MM.1S (cell line): Measurements from ENCODE around the gene ACOXL.

Experiments
- DNase-seq: peaks from one replicate; pipeline ENCODE4 v3.0.0-alpha.2; 2015
- H2AFZ ChIP-seq: fragments of 300-600 bp; sonication (generic); 2 replicates; pipeline ENCODE4 v1.6.0; 2016; ENCODE audit warnings: antibody characterized with exemption, low read length
- H3F3A ChIP-seq: fragments of 300-600 bp; sonication (generic); 2 replicates; pipeline ENCODE4 v1.6.1; 2016; ENCODE audit warnings: mild to moderate bottlenecking, antibody characterized with exemption, low read length, moderate library complexity, mixed read lengths; ENCODE audit not compliant: insufficient read depth
- H3K27ac ChIP-seq: fragments of 300-600 bp; sonication (generic); 2 replicates; pipeline ENCODE4 v1.5.1; 2016; ENCODE audit warnings: mild to moderate bottlenecking, low read length
- H3K27me3 ChIP-seq: fragments of 300-600 bp; sonication (generic); replicated peaks from 2 replicates; pipeline ENCODE4 v1.6.0; 2016; ENCODE audit warnings: low read length; ENCODE audit not compliant: insufficient read depth
- H3K36me3 ChIP-seq: fragments of 300-600 bp; sonication (generic); replicated peaks from 2 replicates; pipeline ENCODE4 v1.6.1; 2016; ENCODE audit warnings: mild to moderate bottlenecking, low read length, mixed read lengths; ENCODE audit not compliant: insufficient read depth
- H3K4me1 ChIP-seq: fragments of 300-600 bp; sonication (generic); 2 replicates; pipeline ENCODE4 v1.6.1; 2016; ENCODE audit warnings: low read length, mixed read lengths
- H3K4me2 ChIP-seq: fragments of 300-600 bp; sonication (generic); 2 replicates; pipeline ENCODE4 v1.6.0; 2016; ENCODE audit warnings: low read depth, low read length
- H3K4me3 ChIP-seq: fragments of 300-600 bp; sonication (generic); 2 replicates; pipeline ENCODE4 v1.5.1; 2016; ENCODE audit warnings: low read length, mixed read lengths
- H3K79me2 ChIP-seq: fragments of 300-600 bp; sonication (generic); 2 replicates; pipeline ENCODE4 v1.6.1; 2016; ENCODE audit warnings: mixed run types, low read length, mixed read lengths
- H3K9ac ChIP-seq: fragments of 300-600 bp; sonication (generic); 2 replicates; pipeline ENCODE4 v1.6.1; 2016; ENCODE audit warnings: low read length, mixed read lengths
- H3K9me2 ChIP-seq: fragments of 300-600 bp; sonication (generic); replicated peaks from 2 replicates; pipeline ENCODE4 v1.6.1; 2016; ENCODE audit warnings: mild to moderate bottlenecking, low read length, mixed read lengths; ENCODE audit not compliant: insufficient read depth
- H3K9me3 ChIP-seq: fragments of 300-600 bp; sonication (generic); replicated peaks from 2 replicates; pipeline ENCODE4 v1.6.1; 2016; ENCODE audit warnings: mild to moderate bottlenecking, low read length, mixed read lengths; ENCODE audit not compliant: insufficient read depth
- H4K20me1 ChIP-seq: fragments of 300-600 bp; sonication (generic); 2 replicates; pipeline ENCODE4 v1.6.1; 2016; ENCODE audit warnings: mild to moderate bottlenecking, low read length, moderate library complexity, mixed read lengths; ENCODE audit not compliant: insufficient read depth
- CTCF ChIP-seq: fragments of 300-600 bp; sonication (generic); IDR thresholded peaks from 2 replicates; pipeline ENCODE4 v1.5.1; 2016; ENCODE audit warnings: antibody characterized with exemption, low read length, mixed read lengths
- EZH2 ChIP-seq: fragments of 300-600 bp; sonication (generic); optimal IDR thresholded peaks from 2 replicates; pipeline ENCODE3; 2017; ENCODE audit warnings: low read depth, mild to moderate bottlenecking, antibody characterized with exemption, low read length, mixed read lengths
- EZH2phosphoT487 ChIP-seq: fragments of 300-600 bp; sonication (generic); IDR thresholded peaks from 2 replicates; pipeline ENCODE4 v1.6.1; 2018; ENCODE audit warnings: antibody characterized with exemption, low read length

Gene ACOXL

GRCh38 chr2:111091811-111092211 lies 359.4 kb downstream of the ACOXL start:
- Histone ChIP-seq H3K9me3 (no peaks in the 10 kb centered on the region), H3K9ac (no peak overlapping the region), H3K9me2 (no peaks in the 10 kb centered on the region), H3K27ac (no peak overlapping the region), H2AFZ (no peak overlapping the region), H3K36me3 (no peaks in the 10 kb centered on the region), H3K79me2 (no peaks in the 10 kb centered on the region), H4K20me1 (no peaks in the 10 kb centered on the region), H3K4me3 (no peak overlapping the region), H3F3A (no peaks in the 10 kb centered on the region), H3K4me1 (no peaks in the 10 kb centered on the region), H3K4me2 (no peak overlapping the region), H3K27me3 (no peaks in the 10 kb centered on the region)
- TF ChIP-seq EZH2phosphoT487: no peak
- no peak for TF ChIP-seq EZH2
- TF ChIP-seq CTCF: no peak
- DNase-seq: no peak

GRCh38 chr2:111094691-111095090 lies 362.3 kb downstream of the ACOXL start:
- Histone ChIP-seq H3K79me2 (no peaks in the 10 kb centered on the region), H3K4me1 (peaks cover 9% of the 10 kb centered on the region), H3K36me3 (no peaks in the 10 kb centered on the region), H3K4me3 (no peak overlapping the region), H3K27ac (no peak overlapping the region), H3K9ac (no peak overlapping the region), H3K27me3 (no peaks in the 10 kb centered on the region), H3F3A (peaks cover 6% of the 10 kb centered on the region), H3K9me3 (no peaks in the 10 kb centered on the region), H3K4me2 (no peak overlapping the region), H4K20me1 (no peaks in the 10 kb centered on the region), H3K9me2 (no peaks in the 10 kb centered on the region), H2AFZ (no peak overlapping the region)
- TF ChIP-seq EZH2 (no peak), CTCF (no peak), EZH2phosphoT487 (no peak)
- no peak for DNase-seq

GRCh38 chr2:111095434-111095833 lies 363.1 kb downstream of the ACOXL start:
- H3K27me3 ChIP-seq: no peaks in the 10 kb centered on the region
- H3K79me2 ChIP-seq: no peaks in the 10 kb centered on the region
- H3F3A ChIP-seq: peaks cover 13% of the 10 kb centered on the region
- TF ChIP-seq EZH2: no peak
- TF ChIP-seq EZH2phosphoT487: no peak
- TF ChIP-seq CTCF: no peak
- H3K9me2 ChIP-seq: no peaks in the 10 kb centered on the region
- no peaks in the 10 kb centered on the region for H4K20me1 ChIP-seq
- no peak overlapping the region for H3K9ac ChIP-seq
- no peak for DNase-seq
- no peak overlapping the region for H3K4me3 ChIP-seq
- H3K27ac ChIP-seq: no peak overlapping the region
- H3K4me1 ChIP-seq: peaks cover 17% of the 10 kb centered on the region
- no peak overlapping the region for H2AFZ ChIP-seq
- H3K9me3 ChIP-seq: no peaks in the 10 kb centered on the region
- no peaks in the 10 kb centered on the region for H3K36me3 ChIP-seq
- no peak overlapping the region for H3K4me2 ChIP-seq
